ENCODE results near the gene AMOTL1.
"Not testable (repeated sequence)": the region's sequence is repeated elsewhere in the genome, so short reads cannot be mapped to it uniquely, and the experiment has no call there.

The AMOTL1 gene

GRCh38 chr11:94794287-94795168 lies 26.4 kb downstream of the AMOTL1 start:
- DNase-seq (ENCODE audit: low spot score): no peak

DNA sequence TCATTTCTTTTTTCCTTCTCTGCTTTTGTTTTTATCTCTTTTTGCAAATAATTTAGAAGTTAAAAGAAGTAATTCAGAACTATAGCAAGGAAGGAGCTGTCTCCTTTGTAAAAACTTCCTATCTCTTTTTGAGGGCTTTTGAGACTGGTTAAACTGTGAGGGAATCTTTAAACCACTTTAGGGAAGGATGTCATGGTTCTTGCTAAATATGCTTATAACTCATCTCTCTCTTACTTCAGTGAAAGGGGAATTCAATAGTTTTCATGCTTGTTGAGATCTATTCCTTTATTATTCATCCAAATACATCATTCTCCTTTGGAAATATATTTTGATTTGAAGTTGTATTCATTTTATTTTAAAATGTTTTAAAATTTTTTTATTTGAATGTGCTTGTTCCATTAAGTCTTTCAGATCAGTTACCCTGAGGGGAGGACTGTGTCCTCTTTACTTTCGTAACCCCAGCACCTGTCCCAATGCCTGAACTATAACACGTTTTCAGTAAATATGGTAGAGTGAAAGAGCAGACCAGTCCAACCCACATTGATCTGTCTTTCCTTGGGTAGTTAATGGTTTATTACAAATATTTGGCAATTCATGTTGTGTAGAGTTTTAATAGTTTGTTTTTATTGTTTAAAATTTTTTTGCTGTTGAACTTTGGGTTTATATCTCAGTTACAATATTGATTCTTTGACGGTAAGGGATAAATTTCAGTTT lies 27.5 kb downstream of the AMOTL1 start:
- DNase-seq (ENCODE audit: low spot score): no peak

GRCh38 chr11:94796190-94796580 lies 28.0 kb downstream of the AMOTL1 start:
- no peak for DNase-seq (ENCODE audit: low spot score)

GRCh38 chr11:94796863-94797262 lies 28.7 kb downstream of the AMOTL1 start:
- DNase-seq (ENCODE audit: low spot score): no peak

DNA sequence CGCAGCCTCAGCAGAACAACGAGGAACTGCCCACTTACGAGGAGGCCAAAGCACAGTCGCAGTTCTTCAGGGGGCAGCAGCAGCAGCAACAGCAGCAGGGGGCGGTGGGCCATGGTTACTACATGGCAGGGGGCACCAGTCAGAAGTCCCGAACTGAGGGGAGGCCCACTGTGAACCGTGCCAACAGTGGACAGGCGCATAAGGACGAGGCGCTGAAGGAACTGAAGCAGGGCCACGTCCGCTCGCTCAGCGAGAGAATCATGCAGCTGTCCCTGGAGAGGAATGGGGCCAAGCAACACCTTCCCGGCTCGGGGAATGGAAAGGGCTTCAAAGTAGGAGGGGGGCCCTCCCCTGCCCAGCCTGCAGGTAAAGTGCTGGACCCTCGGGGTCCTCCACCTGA lies 31.6 kb downstream of the AMOTL1 start:
- DNase-seq (ENCODE audit: low spot score): no peak

GRCh38 chr11:94800414-94800813 lies 32.3 kb downstream of the AMOTL1 start:
- DNase-seq (ENCODE audit: low spot score): peak; percentile 30

DNA sequence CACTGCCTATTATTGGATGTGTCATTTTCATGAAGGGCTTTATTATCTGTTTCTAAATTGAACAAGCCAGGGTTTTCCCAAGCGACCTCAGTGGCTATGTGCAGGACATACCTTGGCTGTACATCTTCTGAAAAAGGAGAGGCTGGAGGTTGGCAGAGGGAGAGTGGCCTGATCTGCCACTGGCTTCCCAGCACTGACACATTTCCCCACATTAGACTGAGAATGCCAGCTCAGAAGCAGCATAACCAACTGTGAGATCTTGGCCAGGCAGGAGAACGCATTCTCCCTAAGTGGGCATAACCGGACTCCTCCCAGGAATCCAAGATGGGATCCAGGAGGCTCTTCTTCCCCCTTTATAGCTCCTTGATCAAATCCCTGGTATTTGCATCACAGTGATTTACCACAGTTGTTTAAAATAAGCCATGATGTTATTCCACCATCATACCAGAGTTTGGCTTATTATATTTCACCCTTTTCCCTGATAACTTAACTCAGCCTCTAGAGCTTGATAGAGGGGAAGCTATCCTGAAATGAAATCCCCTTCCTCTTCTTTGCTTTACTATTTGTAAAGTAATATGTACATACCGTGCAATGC lies 33.8 kb downstream of the AMOTL1 start:
- DNase-seq (ENCODE audit: low spot score): no peak

DNA sequence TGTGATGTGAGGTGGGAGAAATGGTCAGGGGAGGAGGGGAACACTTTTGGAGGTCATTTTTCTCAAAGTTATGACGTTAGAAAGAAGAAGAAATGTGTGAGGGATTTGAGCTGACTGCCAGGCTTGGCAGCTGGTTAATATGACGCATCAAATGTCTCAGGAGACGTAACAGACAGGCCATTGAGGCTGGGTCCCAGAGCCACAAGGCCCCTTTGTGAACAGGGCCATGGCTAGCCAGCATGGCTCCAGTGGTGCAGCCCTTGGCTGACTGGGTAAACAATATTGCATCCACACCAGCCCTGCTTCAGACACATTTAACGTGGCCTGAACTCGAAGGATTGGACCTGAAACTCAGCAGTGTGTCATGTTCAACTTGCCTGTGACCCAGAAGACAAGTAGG lies 34.3 kb downstream of the AMOTL1 start:
- peak; percentile 42 for DNase-seq (ENCODE audit: low spot score)

DNA sequence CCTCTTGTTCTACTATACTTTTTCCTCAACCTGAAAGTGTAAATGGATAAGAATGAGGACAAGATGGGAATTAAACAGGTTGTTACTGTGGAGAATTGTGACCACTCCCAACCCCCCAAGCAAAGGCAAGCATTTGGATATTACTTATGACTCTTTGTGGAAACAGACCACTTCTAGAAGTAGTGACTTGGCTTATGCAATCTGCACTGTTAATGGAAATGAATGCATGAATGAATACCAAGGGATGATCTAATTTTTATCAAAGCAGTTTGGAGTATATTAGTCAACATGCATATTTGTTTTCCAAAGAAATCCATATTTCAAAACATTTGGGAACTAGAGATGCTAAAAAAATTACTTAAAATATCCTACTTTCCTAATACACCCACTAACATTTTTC lies 35.3 kb downstream of the AMOTL1 start:
- DNase-seq (ENCODE audit: low spot score): no peak

DNA sequence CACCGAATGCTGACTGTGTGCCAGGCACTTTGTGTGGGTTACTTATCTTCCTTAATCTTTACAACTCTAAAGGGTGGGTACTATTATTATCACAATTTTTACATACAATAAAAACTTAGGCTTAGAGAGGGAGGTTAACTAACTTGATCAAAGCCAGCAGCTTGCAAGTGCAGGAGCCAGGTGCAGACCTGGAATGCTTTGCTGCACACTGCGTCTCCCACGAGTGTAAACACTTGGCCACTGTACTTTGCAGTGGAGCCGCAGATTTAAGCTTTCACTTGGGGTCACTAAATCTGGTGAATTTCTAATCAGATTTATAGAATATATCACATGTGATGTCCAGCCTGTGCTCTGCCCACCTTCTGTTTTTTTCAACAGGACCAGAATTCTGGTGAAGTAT lies 36.7 kb downstream of the AMOTL1 start:
- DNase-seq (ENCODE audit: low spot score): no peak

- no peak for DNase-seq (ENCODE audit: low spot score)
Measured at GRCh38 chr11:94806014-94806413, 37.9 kb downstream of the AMOTL1 start.

- DNase-seq (ENCODE audit: low spot score): no peak
Measured at GRCh38 chr11:94806419-94806818, 38.3 kb downstream of the AMOTL1 start.

GRCh38 chr11:94809251-94809650 lies 41.1 kb downstream of the AMOTL1 start:
- DNase-seq (ENCODE audit: low spot score): no peak

DNA sequence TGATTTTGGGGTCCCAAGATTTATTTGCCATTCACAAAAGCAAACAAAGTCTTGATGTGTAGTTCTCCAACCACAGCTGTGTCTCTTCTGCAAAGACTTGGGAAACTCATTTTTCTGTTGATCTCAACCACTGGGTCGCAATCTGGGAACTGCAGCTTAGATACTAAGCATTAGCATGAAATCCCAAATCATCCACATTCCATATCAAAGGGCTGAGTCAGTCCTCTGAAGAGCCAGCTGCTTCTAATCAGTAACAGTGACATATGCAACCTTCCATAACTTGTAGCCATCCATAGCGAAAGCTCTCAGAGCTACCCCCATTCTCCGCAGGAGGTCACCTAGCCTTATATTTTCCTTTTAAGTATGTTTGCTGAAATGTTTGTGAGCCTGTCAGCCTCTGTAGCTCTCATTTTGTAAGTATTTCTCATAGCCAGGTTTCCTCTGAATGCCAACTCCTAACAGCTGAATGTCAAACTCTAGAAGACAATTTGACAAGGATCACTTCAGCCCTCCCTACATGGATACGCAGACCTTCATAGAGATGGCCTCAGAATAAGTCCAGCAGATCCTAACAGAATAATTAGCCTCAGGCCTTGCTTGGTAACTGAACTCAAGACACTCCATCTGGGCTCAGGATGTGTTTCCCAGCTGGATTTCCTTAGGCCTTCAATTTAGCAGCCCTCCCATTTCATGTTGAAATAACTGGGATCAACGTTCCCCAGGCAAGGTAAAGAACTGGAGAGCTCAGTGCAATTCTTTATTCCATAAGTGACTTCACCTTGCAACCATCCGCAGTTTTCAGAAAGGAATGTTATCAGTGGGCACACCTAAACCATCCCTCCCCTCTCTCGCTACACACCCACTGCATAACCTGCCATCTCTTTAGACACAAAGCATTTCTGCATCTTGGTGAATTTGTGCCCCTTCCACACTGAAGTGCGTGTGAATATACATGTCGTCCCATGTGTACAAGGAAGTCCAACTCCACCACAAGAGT lies 44.9 kb downstream of the AMOTL1 start:
- DNase-seq (ENCODE audit: low spot score): not testable (repeated sequence)

- DNase-seq (ENCODE audit: low spot score): no peak
Measured at GRCh38 chr11:94814272-94814976, 46.3 kb downstream of the AMOTL1 start.

- no peak for DNase-seq (ENCODE audit: low spot score)
Measured at GRCh38 chr11:94815705-94816344, 47.7 kb downstream of the AMOTL1 start.

DNA sequence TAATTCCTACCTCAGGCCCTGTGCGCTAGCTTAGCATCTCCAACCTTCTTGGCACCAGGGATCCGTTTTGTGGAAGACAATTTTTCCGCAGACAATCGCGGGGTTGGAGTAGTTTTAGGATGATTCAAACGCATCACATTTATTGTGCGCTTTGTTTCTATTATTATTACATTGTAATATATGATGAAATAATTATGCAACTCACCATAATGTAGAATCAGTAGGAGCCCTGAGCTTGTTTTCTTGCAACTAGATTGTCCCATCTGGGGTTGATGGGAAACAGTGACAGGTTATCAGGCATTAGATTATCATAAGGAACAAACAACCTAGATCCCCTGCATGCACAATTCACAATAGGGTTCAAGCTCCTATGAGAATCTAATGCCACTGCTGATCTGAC lies 52.3 kb downstream of the AMOTL1 start:
- no peak for DNase-seq (ENCODE audit: low spot score)

DNA sequence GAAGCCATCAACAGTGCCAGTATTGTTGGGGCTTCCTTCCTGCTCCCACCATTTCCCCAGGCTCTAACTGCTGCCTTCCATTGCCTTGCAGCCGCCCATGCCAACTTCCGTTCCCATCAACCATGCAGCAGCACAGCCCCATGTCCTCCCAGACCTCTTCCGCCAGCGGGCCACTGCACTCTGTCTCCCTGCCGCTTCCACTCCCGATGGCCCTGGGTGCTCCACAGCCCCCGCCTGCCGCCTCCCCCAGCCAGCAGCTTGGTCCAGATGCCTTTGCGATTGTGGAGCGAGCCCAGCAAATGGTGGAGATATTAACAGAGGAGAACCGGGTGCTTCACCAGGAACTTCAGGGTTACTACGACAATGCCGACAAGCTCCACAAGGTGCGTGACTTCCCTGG lies 53.3 kb downstream of the AMOTL1 start:
- no peak for DNase-seq (ENCODE audit: low spot score)

GRCh38 chr11:94822080-94822479 lies 53.9 kb downstream of the AMOTL1 start:
- DNase-seq (ENCODE audit: low spot score): no peak

- no peak for DNase-seq (ENCODE audit: low spot score)
Measured at GRCh38 chr11:94823102-94823732, 55.1 kb downstream of the AMOTL1 start.

All from putamen (tissue), 1 donor.